NCI-H1694 (cell line): ENCODE measurements around the gene COPZ1.

Source experiments
- DNase-seq: peaks from one replicate; lab custom pipeline; 2025; lab: John Stamatoyannopoulos, UW

The COPZ1 gene

DNA sequence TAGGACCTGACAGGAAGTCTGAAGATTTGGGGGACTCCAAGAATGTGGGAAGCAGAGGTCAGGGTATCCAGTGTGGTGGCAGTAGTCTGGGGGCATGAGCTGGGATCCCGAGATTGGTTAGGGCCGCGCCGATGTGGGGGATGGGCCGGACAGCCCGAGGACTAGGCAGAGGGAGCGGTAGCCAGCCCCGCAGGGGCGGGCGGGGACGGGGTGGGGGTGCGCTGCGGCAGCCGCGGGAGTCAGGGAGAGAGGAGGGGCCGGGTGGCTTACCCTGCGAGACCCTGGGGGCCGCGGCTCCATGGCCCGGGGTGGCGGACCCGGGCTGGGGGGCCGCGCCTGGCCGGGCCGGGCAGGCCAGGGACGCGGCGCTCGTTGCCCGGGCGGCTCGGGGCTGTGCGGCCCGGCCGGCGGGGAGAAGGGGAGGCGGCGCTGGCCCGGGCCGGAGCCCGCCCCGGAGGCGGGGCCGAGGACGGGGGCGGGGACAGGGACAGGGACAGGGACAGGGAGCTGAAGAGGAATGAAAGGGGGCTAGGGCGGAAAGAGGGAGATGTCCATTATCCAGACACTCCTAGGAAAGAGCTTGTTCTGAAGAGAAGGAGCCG, 54.0 kb downstream of the COPZ1 start:
- no peak for DNase-seq

DNA sequence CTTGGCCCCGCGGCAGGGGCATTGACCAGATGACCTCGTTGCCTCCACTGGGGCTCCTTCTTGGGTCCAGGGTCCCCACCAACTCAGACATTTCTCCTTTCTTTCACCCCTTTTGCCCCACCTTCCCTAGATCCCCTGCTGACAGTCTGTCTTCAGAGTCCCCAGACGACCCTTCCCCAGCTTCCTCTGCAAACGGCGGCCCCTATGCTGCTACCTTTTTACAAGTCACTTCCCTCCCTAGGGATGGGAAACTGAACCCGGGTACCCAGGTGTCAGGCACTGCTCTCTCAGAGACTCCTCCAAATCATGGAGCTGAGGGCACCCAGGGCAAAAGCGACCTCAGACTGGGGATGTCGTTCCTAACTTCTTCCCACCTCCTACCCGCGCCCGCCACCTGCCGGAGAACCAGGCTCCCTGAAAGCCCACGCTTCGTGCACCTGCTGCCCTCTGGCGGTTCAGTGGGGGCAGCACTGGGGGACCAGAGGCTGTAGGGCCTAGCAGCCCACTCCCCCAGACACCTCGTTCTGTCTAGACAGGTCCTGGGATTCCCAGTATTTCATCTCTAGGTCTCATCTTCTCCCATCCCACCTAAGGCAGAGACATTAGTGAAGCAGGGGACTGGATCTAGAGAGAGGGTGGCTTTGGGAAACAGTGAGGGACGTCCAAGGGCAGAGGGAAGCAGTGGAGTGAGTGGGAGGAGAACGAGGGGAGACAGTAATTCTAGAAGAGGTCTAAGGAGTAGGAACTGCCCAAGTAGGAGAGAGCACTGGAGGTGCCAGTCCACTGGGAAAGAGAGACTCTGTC, 54.7 kb downstream of the COPZ1 start:
- DNase-seq = peak; percentile 62

DNA sequence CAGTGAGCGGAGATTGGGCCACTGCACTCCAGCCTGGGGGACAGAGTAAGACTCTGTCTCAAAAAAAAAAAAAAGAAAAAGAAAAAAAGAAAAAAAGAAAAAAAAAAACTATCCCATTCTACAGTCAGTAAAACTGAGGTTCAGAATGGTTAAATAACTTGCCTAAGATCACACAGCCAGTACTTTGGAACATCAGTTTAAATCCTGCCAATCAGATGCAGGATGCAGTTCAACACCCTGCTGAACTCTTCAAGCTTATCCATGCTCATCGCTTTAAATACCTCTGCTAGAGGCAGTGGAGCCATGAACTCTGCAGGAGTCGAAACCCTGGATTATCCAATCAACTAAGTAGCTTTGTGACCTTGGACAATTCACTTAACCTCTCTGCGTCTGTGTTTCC, 56.2 kb downstream of the COPZ1 start:
- no peak for DNase-seq

DNA sequence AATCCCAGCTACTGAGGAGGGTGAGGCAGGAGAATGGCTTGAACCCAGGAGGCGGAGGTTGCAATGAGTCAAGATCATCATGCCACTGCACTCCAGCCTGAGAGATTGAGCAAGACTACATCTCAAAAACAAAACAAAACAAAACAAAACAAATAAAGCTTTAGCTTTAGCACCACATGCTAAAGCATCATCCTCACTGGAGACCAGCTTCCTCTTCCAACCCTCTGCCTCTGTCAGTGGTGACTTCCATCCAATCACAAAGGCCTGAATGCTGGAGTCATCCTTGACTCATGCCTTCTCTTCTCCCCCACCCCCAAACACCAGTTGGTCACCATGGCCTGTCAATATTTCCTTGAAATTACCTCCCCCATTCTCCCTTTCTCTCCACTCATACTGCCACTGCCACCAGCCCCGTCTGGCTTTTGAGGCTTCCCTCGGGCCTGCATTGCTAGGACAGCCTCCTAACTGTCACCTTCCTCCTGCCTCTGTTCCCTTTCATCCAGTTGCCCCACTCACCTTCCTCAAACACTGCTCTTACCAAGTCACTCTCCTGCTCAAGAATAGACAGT, 58.2 kb downstream of the COPZ1 start:
- DNase-seq = no peak

DNA sequence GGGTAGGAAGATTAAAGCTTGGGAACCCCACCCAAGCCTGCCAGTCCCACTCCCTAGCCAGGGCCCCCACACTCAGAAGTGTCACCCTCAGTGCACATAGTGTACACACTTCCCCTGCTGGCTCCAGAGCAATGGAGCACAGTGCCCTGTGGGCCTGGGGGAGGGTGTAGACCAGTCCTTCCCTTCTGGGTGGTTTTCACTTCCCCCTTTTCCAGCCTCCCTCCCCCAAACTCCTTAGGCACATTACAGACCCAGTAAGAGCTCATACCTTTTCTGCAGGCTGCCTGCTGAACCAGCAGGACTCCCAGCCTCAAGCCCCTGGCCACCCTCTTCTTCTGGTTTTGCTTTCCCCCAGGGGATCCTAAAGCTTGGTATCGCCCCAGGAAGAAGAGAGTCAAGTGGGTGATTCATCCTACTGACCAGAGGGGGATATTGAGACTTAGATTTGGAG, 59.7 kb downstream of the COPZ1 start, which contains the start of gene ZNF385A:
TSS of gene ZNF385A (minus strand) at position 143 of the 451 bp plus-strand sequence. CDS start 219 bp downstream, outside the sequence.
- no peak for DNase-seq

DNA sequence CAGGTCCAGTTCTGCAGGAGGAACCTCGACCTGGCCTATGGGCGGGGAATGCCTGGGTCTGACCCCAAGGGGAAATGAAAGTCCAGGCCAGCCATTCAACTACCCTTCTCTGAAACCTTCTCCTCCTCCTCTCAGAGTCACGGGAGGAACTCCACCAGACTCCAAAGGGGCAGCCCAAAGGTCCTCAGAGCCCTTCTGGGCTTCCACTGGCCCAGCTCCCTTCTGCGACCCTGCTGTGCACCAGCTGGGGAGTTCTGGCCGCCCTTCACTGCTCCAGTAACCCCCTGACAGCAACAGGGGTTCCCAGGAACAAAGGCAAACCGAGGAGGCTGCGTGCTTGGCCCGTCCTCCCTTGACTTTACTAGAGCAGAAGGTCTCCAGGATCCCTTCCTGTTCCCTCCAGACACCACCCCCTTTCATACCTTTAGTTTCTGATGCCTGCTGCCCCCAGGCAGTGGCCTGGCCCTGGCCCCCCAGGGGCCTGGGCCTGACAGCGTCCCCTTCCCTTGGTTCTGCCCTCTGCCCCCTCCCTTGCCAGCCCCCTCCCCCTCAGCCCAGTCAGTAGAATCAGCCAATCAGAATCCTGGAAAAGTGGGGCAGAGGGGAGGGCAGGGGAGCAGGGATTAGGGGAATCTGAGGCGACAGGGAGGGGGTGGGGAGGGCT, 60.5 kb downstream of the COPZ1 start:
- DNase-seq = no peak

DNA sequence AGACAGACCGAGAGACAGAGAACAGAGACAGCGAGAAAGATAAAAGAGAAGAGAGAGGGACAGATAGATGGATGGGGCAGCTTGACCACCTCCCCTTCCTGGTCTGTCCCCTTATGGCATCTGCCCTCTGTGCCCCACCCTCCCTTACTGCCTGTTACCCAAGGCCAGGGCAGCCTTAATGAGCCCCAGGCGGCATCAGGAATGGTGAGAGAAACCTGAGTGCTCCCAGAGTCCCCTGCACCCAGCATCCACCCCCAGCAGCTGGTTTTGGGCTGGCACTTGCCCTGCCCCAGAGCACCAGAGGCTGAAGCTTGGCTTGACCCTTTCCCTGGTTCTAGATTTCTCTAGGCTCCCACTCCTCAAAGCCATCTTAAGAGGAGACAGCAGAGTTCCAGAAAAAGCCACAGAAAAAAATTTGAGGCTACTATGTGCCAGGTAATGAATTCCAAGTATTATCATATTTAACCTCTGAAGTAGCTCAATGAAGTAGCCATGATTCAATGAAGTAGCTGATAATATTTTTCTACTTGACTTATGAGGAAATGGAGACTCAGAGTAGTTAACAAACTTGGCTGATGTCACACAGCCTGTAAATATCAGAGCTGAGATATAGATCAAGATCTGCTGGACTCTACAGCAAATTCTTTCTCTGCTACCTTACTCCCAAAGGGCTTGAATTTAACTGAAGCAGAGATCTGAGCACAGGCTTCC, 61.6 kb downstream of the COPZ1 start:
- no peak for DNase-seq

DNA sequence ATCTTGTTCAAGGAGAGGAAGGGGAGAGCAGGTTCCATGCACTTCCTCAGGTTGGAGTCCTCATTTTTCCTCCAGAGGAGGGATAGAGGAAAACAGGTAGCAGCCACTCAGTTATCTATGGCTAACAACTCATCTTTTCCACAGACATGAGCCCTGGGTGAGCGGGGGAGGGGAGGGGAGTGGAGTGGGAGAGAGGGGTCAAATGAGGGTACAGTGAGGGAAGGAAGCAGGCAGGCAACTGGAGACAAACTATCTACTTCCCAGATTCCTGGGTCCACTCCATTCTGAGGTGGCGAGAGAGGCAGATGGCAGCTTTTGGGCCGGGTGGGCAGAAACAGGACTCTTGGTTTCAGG, 62.2 kb downstream of the COPZ1 start:
- no peak for DNase-seq

DNA sequence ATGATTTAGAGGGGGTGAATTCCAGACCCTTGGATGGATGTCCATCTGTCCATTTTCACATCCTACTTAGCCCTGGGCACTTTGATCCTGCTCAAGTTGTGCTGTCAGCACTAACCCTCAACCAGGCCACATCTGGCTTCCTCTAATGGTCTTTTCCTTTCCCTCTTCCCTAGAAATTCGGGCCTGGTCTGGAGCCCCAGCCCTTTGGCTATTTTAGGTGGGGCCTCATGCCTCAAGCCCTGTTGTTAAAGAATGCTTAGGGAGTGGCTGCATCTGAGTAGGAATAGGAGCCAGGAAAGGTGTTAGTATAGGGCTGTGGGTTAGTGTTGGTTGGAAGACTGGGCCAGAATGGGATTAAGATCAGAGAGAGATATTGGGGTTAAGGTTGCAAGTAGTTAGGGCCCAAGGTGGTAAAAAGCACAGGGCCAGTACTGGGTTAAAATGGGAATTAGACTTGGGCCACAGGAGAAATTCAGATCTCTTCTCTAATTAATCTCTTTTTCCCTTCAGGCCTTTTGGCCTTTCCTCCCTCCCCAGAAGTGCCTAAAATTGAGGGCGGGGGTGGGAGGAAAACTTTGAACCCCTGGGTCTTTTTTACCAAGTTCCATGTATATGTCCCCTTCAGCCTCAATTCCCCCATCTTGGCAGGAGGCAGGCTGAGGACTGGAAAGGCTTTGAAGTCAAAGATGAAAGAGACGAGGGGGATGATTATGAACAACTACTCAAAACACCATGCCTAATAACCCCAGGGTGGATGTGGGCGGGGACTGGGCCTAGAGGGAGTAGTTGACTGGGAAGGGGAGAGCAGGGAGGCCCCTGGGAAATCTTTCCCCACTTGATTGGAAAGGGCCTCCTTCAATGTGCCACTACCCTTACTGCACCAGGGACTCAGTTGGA, 63.6 kb downstream of the COPZ1 start:
- DNase-seq = no peak

DNA sequence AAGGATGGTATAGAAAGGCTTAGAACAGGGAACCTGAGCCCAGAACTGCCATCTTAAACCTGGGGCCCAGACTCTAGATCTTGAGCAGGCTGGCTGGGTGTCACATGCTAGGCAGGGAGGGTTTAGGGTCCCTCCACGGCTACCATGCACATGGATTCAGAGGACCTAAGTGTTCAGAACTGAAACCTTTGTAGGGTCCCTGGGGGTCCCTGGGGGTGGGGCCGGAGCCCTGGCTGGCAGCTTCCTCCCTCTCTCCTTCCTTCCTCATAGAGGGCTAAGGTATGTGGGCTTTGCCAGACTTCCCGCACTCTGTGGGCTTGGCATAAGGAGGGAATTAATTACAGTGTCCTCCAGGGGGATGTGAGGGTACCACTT, 64.2 kb downstream of the COPZ1 start:
- no peak for DNase-seq

DNA sequence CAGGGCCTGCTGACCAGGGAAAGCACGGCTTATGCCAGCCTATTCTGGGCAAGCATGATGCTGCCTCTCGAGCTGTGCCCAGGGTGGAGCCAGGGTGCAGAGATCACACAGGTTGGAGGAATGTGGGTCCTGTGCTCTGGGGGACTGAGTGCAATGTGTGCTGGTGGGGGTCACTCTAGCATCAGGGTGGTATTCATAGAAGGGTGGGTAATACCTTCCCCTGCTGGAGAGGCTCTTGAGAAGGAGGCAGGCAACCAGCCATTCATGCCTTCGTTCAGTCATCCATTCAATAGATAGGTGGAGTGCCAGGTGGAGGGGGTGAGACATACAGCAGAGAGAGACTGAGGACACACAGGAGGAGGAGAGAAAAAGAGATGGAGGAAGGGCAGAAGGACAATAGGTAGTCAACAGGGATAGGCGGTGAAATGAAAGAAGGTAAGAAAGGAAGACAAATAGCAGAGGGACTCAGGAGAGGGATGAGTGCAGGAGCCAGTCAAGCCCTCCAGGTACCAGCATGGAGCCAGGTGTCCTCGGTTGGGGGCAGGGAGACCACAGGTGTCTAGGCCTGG, 64.8 kb downstream of the COPZ1 start:
- DNase-seq = no peak

DNA sequence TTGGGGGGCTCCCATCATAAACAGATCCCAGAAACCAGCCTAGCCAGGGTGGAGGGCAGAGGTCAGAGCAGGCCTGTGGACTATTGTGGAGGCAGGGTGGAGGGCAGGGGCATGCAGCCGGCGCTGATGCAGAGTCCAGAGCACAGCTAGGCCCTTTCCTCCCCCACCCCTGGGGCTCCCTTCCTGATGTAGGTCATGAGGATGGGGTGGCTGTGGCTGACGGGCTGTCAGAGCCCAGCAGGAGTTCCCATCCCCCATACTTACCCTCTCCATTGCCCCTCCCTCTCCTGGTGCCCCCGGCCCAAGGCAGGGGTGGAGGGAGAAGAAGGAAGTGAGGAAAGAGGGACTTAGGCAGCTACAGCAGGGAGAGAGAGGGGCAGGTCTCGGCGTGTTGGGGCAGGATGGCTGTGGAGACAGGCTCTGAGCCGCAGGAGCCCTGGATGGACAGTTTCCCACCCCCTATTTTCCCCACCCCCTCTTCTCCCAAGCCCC, 65.3 kb downstream of the COPZ1 start:
- DNase-seq = no peak

DNA sequence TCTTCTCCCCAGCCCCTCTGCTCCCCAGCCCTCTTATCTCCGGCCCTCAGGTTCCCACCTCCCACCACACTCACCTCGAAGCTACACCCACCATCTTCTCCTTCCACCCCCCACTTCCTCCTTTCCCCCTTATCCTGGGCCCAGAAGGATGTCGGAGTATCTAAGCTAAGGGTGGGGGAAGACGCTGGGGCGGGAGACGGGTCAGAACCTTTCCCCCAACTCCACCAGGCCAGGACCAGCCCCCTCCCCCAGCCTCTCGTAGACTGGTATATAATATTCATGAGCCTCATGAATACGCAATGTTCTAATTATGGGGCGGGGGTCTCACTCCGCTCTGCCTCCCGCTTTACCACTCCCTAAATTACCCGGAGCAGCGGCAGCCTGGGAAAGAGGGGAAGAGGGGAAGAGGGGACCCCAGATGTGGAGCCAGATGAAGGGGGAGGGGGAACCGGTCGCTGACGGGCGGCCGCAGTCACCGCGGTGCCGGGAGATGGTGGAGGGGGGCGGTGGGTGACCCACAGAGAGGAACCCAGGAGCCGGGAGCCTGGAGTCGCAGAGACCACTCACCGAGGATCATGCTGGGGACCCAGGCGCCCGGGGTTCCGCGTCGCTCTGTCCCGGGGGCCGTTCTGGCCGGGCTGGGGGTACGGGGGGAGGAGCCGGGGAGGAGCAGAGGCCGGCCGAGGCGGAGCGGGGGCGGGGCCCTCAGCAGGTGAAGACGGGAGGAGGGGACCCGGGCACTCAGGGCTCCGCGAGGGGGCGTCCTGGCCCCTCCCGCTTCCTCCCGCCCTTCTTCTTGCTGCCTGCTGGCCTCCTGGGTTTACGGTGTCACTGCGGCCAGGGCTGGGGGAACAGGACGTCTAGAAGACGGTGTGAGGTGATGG, 66.0 kb downstream of the COPZ1 start:
- peak; percentile 17 for DNase-seq

DNA sequence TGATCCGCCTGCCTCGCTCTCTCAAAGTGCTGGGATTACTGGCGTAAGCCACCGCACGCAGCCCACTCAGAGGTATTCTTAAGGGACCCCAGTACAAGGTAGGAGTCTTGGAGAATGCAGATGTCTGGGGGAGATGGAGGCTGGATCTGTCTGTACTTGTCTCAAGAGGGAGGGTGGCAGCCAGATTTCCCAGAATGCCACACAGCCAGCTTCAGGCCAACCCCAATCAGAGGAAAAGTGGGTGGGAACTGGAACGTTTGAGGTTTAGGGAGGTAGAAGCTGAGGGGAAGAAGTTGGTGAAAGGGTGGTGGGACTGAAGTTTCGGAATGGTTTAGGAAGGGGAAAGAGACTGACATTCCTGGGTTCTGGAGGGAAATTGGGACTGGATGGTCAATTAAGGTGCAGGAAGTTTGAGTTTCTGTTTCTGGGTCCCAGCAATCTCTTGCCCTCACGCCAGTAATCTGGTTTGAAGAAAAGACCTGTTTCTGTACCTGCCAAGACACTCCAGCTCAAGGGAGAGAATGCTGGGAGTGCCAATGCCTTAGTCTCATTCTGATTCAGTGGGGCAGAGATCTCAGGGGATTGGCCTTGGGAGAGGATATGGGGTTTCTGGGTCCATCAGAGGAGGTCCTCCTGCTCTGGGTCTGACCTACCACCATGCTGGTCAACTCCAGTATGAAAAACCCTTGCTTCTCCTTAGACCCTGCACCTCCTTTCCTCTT, 67.7 kb downstream of the COPZ1 start:
- no peak for DNase-seq

DNA sequence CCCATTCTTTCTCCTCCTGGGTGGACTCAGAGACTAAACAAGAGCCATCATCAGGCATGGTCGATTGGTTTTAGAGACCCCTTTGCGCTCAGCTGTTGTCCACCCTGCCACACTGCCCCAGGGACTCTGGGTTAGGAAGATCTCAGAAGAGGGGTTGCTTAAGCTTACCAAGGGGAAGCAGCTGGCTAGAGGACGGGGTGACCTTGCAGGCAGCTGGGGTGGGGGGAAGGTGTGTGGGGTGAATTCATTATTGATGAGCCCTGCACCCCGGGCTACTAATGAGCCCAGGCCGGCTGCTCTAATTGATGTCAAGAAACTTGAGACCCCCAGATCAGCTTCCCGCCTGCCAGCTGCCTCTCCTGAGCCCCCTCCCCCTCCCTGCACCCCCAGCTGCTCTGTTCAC, 68.3 kb downstream of the COPZ1 start:
- DNase-seq = no peak

DNA sequence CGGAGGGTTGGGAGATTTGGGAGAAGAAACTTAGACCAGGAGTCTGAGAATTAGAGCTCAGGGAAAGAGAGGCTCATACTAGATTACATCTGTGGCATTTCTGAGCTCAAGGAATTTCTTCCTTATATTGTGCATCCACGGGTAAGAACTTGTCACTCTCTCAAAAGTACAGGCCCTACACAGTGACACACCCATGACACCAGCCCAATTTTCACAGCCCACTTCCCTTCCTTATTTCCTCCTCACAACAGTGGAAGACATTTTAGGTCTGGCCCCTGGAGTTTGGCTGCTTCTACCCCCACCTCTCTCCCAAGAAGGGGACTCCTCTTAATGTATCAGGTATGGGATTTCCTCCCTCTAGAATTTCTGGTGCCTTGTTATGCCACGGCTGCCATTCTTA, 68.8 kb downstream of the COPZ1 start:
- no peak for DNase-seq

DNA sequence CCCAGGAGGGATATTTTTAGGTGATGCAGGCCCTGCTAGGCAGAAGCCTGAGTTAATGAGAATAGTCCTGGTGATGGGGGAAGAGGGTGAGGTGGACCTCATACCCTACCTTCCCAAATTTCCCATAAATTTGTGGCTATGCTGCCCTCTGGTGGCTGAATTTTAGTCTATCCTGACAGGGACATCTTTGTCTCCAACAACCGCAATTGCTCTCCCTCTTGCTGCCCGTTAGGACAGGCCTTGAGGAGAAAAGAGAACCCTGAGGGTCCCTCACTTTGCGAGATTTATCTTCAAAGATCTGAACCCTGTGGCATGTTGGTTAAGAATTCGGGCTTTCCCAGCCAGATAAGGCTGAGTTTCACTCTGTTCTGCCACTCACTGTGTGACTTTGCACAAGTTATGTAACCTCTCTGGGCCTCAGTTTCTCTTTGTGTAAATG, 69.4 kb downstream of the COPZ1 start:
- DNase-seq = peak; percentile 70

DNA sequence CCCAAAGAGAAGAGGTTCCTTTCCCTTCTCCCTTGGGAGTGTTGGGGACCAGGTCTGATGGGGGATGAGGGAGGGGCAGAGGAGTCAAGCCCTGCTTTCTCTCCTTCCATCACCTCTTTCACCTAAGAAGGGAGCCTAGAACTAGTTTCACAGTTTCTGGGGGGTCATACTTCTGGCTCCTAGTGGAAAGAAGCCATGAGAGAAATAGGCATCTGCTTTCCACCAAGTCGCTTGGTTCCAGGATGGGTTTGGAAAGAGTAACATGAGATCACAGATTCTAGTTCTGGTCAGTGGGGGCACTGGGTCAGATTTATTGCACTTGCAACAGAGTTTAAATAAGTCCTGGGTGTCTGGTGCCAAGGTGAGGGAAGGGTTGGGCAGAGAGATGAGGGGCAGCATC, 70.1 kb downstream of the COPZ1 start:
- no peak for DNase-seq

DNA sequence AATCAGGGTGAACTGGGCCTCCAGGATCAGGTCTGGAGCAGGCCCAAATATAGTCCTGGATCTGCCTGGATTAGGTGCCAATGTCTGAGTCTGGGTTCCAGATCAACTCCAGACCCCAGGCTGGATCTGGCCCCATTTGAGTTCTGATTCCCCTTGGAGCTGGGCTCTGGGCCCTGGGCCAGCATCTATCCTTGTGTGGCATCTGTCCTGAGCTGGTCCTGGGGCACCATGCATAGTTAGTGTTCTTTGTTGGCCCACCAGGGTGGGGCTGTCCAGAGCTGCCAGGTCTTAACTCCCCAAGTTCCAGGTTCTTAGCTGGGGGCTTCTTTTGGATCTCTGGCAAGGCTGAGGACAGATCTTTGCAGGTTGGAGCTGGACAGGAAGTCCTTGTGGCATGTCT, 70.6 kb downstream of the COPZ1 start:
- no peak for DNase-seq
